ENCODE measurements around the gene ACOT2.
"Not testable (repeated sequence)": the region's sequence is repeated elsewhere in the genome, so short reads cannot be mapped to it uniquely, and the experiment has no call there.

Gene ACOT2

GRCh38 chr14:73567951-73568885 lies 795 bp upstream of the ACOT2 start:
- no peak for DNase-seq (ENCODE audit: low read depth)

GRCh38 chr14:73568886-73569184 lies 178 bp upstream of the ACOT2 start:
- DNase-seq (ENCODE audit: low read depth) = not testable (repeated sequence)

- peak; percentile 43 for DNase-seq (ENCODE audit: low read depth)
These were observed 1.9 kb downstream of the ACOT2 start for GRCh38 chr14:73570913-73571312.

GRCh38 chr14:73573034-73573433 lies 4.0 kb downstream of the ACOT2 start:
- DNase-seq (ENCODE audit: low read depth) = not testable (repeated sequence)

GRCh38 chr14:73573740-73574139 lies 4.7 kb downstream of the ACOT2 start:
- not testable (repeated sequence) for DNase-seq (ENCODE audit: low read depth)

- not testable (repeated sequence) for DNase-seq (ENCODE audit: low read depth)
These were observed 5.2 kb downstream of the ACOT2 start for GRCh38 chr14:73574251-73574650.

- no peak for DNase-seq (ENCODE audit: low read depth)
These were observed 7.4 kb downstream of the ACOT2 start for GRCh38 chr14:73576391-73576790.

- not testable (repeated sequence) for DNase-seq (ENCODE audit: low read depth)
These were observed 8.2 kb downstream of the ACOT2 start for GRCh38 chr14:73577214-73577613.

GRCh38 chr14:73582102-73582979 lies 13.3 kb downstream of the ACOT2 start:
- not testable (repeated sequence) for DNase-seq (ENCODE audit: low read depth)

GRCh38 chr14:73588695-73589094 lies 19.7 kb downstream of the ACOT2 start:
- no peak for DNase-seq (ENCODE audit: low read depth)

- no peak for DNase-seq (ENCODE audit: low read depth)
These were observed 20.1 kb downstream of the ACOT2 start for GRCh38 chr14:73589116-73589515.

GRCh38 chr14:73590673-73591004 lies 21.6 kb downstream of the ACOT2 start:
- DNase-seq (ENCODE audit: low read depth) = not testable (repeated sequence)

- DNase-seq (ENCODE audit: low read depth) = peak; percentile 40
These were observed 22.9 kb downstream of the ACOT2 start, which contains the start of gene ACOT4 for GRCh38 chr14:73591690-73592449. TSS of gene ACOT4 (plus strand) at chr14:73591873. CDS start at chr14:73591960, 87 bp downstream.

- no peak for DNase-seq (ENCODE audit: low read depth)
These were observed 25.5 kb downstream of the ACOT2 start for GRCh38 chr14:73594491-73594890.

- no peak for DNase-seq (ENCODE audit: low read depth)
These were observed 30.5 kb downstream of the ACOT2 start for GRCh38 chr14:73599499-73599898.

- DNase-seq (ENCODE audit: low read depth) = no peak
These were observed 34.0 kb downstream of the ACOT2 start for GRCh38 chr14:73602994-73603393.

GRCh38 chr14:73606271-73606670 lies 37.3 kb downstream of the ACOT2 start:
- no peak for DNase-seq (ENCODE audit: low read depth)

- DNase-seq (ENCODE audit: low read depth) = no peak
These were observed 38.2 kb downstream of the ACOT2 start for GRCh38 chr14:73607241-73607640.

GRCh38 chr14:73610687-73611086 lies 41.7 kb downstream of the ACOT2 start:
- no peak for DNase-seq (ENCODE audit: low read depth)

- DNase-seq (ENCODE audit: low read depth) = peak; percentile 54
These were observed 43.5 kb downstream of the ACOT2 start, which contains the start of gene ACOT6 for GRCh38 chr14:73612339-73613045. TSS of gene ACOT6 (plus strand) at chr14:73612517. CDS start at chr14:73612572, 55 bp downstream.

GRCh38 chr14:73613046-73613383 lies 44.0 kb downstream of the ACOT2 start:
- no peak for DNase-seq (ENCODE audit: low read depth)

All from stimulated activated CD8-positive, alpha-beta memory T cell treated with anti-CD3 and anti-CD28 coated beads, Interleukin-12 subunit alpha, Interleukin-12 subunit beta, amount 100 ng/mL, for 4 hours (primary cell).